GM21619 (cell line): ENCODE results near the gene AGAP1.
A peak's percentile ranks its signal among the peaks of the same experiment; 100 is the strongest.

Experiments
- ATAC-seq: cut with Tn5 transposase; IDR thresholded peaks from one replicate; pipeline ENCODE4 v1.9.1; 2021; ENCODE audit not compliant: unreplicated experiment

The AGAP1 gene

DNA sequence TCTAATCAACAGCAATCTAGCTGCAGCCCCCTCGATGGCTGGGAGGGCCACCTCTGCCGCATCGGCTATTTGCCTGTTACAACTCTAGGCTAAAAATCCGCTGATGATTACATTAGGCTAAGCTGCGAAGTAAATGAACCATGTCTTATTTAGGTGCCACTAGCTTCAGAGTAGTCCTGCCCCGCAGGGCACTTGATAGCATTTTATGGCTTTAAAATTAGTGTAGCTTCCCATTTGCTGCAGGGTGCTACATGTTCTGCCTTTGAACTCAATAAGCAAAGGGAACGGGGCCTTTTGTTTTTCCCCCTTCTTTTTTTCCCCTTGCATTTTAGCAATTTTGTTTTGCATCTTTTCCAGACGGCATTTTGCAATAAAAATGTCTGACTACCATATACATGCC is 404.1 kb downstream of the AGAP1 start:
- ATAC-seq, result no peak

DNA sequence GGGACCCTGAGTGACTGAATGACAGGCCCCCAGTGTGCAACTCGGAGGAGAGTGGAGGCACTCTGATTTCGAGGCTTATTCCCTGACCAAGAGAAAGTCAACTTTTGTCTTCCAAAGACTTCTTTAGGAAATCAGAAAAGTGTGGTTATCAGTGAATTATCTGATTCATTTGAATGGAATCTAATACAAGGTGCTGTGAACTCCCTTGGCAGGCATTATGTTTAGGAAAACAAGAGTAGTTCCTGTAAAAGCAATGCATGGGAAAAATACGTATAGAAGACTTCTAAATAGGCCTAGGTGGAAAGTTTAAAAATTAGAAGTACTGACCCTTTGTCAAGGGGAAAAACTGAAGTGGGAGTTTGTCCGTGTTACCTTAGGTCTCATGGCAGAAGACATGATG is 404.9 kb downstream of the AGAP1 start:
- no peak for ATAC-seq

- no peak for ATAC-seq
Observed at GRCh38 chr2:235900631-235901030, 406.8 kb downstream of the AGAP1 start.

DNA sequence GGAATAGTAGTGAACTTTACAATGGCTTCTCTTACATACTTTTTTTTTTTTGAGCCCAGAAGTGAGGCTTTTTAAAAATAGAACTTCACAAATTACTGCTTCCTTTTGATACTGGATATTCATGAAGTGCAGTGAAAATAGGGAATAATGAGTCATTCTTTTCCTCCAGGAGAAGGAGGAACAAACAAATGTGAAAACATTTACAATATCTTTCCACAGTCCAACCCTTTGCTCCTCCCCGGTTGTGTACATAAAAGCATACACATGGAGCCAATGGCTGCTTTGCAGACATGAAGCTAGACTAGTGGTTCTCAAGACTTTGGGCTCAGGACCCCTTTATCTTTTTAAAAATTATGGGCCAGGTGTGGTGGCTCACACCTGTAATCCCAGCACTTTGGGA is 407.4 kb downstream of the AGAP1 start:
- no peak for ATAC-seq

DNA sequence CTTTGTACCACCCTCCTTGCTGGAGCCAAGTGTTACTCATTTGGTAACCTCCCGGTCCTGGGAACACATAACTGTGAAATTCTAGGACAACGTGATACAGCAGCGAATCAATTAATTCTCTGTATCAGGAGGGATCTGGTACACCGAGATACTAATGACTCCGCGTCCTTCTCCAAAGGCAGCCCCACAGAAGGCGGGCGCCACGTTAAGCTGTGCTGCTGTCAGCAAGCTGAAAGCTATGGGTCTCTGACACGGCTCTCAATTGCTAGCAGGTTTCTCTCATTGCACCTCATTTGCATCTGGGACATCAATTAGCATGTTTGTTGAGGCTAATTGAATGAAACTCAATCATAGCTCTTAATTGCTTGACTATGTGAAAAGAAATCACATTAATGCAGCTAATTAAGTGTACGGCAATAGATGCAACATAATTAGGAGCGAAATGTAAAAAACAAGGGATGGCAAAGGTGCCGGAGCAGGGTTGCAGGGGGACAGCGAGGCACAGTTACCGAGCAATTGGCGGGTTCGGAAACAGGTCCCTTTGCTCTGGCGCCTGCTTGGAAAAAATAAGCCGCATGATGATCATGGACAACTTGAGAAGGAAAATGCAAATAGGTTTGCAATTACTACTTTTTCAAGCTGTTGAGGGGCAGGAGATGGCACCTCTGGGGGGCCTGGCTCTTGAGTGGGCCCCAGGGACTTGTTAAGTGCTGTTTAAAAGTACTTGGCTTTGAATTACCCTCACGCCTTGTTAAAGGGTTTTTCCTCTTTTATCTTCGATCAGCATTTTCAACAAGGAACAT is 410.1 kb downstream of the AGAP1 start:
- ATAC-seq, result no peak

GRCh38 chr2:235904585-235904931 is 410.7 kb downstream of the AGAP1 start:
- ATAC-seq, result no peak

DNA sequence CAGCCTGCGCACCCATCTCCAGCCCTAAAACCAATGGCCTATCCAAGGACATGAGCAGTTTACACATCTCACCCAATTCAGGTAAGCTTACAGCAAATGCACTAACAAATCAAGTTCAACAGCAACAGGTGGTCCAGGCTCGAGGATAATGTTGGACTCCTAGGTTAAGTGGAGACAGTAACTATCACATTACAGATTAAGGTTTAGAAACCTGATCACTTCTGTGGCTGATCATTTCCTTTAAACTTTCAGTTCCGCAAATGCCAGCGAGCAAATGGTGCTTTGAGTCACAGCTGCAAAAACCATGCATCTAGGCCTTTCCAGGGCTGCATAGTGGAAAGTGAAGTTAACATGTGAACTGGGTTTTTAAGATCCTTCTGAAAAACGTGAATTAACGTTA is 415.0 kb downstream of the AGAP1 start:
- peak; percentile 98 for ATAC-seq

GRCh38 chr2:235909358-235909757 is 415.5 kb downstream of the AGAP1 start:
- ATAC-seq, result no peak

DNA sequence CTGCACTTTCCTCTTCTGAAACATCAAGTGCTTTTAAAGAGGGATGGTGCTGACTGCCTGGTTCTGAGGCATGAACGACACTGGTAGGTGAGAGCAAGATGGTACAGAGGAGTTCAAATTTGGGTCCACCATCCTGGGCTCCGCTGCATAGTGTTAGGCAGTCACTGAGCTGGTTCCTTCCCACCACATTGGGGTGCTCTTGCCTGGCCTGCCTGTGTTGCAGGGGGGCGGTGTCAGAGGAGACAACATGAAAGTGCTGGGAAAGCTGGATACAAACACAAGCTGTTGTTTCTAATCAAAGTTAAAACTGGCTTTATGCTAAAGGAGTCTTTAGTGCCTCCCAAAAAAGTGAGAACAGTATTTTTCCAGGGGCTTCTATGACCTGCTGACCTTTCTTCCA is 416.2 kb downstream of the AGAP1 start:
- no peak for ATAC-seq

- no peak for ATAC-seq
Observed at GRCh38 chr2:235911125-235911524, 417.3 kb downstream of the AGAP1 start.

- ATAC-seq, result no peak
Observed at GRCh38 chr2:235911633-235912233, 417.9 kb downstream of the AGAP1 start.

DNA sequence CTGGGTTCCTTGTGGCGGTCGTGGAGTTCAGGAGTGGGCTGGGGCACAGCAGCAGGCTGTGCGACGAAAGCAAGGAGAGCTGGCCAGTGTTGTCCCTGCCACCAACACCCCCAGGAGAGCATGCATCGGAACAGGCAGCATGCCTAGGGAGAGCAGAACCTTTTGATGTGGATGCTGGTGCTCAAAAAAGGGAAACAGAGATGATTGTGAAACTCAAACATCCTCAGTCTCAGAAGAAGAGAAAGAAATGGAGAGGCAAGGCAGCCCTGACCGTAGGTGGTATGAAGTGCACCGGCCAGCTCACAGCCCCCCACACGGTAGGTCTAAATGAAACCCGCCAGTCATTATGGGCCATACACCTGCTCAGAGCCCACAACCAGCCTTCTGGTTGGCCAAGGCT is 420.9 kb downstream of the AGAP1 start:
- ATAC-seq, result no peak

DNA sequence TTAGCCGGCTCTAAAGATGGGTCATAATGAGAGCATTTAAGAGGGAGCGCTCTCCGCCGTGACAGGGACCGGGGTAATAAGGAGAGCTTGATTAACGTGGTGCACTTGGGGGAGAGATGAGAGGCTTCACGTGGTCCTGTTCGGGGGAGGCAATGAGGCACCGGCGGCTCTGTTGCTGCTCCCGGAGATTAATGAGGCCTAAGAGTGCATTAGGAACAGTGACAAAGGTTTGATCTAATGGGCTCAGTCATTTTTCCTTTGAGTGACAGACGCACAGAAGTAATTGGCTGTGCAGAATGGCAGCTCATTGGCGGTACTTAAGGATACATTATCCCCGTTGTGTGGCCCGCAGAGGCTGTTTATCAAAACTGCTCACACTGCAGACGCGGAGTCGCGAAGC is 423.7 kb downstream of the AGAP1 start:
- ATAC-seq, result no peak

DNA sequence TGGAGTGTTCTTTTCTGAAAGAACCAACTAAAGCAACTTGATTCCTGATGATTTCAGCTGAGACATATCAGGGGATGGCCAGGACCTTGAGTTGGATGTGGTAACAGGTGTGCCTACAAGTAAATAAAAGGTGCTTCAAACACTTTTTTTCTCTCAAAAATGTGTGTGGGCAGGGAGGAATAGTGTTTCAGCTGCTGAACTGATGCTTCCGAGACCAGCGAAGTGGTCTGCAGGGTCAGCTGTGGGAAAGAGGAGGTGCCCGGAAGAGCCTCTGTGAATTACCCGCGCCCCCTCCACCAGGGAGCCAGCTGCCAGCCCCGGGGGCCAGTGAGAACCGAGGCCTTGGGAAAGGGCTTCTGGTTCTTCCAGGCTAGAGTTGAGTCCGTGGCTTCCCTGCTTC is 425.0 kb downstream of the AGAP1 start:
- no peak for ATAC-seq

- ATAC-seq, result no peak
Observed at GRCh38 chr2:235920216-235920865, 426.5 kb downstream of the AGAP1 start.

- no peak for ATAC-seq
Observed at GRCh38 chr2:235921508-235922191, 427.8 kb downstream of the AGAP1 start.

- no peak for ATAC-seq
Observed at GRCh38 chr2:235922839-235923238, 429.0 kb downstream of the AGAP1 start.

DNA sequence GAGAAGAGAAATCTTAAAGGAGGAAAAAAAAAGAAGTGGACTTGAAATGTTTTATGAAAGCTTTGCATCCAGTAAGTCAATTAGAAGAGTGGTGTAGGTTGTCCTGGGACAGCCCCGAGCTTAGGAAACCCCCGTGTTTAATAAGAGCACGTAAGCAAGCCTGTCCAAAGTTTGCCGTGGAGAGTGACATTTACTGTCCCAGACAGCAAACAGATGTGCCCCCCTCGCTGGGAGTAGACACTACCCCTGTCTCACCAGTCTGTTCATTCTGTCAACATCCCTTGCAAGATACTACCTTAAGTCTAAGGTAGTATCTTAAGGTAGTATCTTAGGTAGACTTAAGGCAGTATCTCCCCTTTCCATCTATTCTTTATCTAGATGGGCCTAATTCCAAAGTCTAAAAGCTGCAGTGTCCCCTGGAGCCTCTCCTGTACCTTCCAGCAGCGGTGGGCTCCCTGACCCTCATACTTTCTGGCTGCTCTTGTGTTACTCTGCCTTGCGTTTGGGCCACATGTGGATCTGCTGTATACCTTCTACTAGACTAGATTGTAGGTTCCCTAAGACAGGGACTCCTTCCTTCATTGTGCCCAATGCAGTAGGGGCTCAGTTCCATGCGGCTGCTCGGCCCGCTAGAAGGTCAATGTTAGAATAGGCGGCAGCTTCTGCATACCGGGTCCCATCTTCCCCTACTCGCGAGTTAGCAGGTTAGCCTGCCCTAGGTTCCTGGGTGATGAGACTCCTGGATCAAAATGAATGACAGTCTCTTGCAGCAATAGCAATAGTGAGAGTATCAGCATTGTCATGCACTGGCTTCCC is 430.2 kb downstream of the AGAP1 start:
- ATAC-seq, result no peak

DNA sequence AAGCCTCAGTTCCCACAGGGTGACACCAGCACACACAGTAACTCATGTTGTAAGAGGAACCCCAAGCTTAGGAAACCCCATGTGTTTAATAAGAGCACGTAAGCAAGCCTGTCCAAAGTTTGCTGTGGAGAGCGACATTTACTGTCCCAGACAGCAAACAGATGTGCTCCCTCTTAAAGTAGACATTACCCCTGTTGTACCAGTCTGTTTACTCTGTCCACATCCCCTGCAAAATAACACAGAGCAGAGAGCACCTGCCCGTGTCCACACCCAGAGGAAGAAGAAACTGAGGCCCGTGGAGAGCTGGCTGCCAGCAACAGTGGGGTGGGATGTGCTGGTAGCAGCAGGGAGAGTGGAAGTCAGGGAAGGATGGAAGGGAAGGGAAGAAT is 430.8 kb downstream of the AGAP1 start:
- ATAC-seq, result no peak

- no peak for ATAC-seq
Observed at GRCh38 chr2:235925250-235925919, 431.5 kb downstream of the AGAP1 start.
